NCI-H748 (cell line): ENCODE measurements around the gene IL12B.
"Not testable (repeated sequence)": the region's sequence is repeated elsewhere in the genome, so short reads cannot be mapped to it uniquely, and the experiment has no call there.

Experiments used
- DNase-seq: peaks from one replicate; lab custom pipeline; 2025; ENCODE audit not compliant: unreplicated experiment; lab: John Stamatoyannopoulos, UW

The IL12B gene

GRCh38 chr5:159333545-159333925 is 3.2 kb upstream of the IL12B start:
- DNase-seq, result no peak

DNA sequence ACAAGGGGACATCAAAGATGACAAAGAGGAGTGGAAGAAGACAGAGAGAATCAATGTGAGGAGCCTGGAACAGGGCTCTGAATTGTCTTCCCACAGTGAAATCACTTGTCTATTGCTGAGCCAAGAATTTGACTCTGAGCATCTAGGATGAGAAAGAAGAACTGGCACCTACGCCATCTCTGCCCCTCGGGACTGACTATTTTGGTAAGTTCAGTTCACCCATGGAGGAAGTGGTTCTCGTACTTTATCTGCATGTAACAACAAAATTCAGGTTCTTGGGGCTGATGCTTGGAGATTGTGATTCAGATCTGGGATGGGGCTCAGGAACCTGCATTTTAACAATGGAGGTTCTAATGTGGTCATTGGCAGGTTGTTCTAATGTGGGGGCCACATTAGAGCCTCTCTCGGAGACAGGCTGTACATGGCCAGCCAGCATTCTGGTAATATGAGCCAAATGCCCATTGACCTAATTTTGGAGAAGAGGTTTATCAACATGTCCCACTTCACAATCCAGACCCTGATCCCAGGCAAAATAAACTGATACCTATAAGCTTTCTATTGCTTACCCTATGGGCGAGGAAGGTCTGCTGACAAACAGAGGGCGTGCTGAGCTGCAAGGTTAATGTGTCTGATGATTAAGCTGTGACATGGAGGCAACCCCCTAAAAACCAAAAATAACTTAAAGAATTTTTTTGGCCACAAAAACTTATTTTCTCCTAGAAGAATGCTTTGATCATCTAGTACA is 2.7 kb upstream of the IL12B start:
- DNase-seq, result no peak

GRCh38 chr5:159331093-159331973 is 1.0 kb upstream of the IL12B start:
- peak; percentile 71 for DNase-seq

- DNase-seq, result no peak
Measured at GRCh38 chr5:159324986-159325385, 5.3 kb downstream of the IL12B start.

GRCh38 chr5:159324102-159324755 is 6.1 kb downstream of the IL12B start:
- DNase-seq, result no peak

GRCh38 chr5:159322180-159322579 is 8.1 kb downstream of the IL12B start:
- no peak for DNase-seq

- DNase-seq, result no peak
Measured at GRCh38 chr5:159319832-159320231, 10.5 kb downstream of the IL12B start.

DNA sequence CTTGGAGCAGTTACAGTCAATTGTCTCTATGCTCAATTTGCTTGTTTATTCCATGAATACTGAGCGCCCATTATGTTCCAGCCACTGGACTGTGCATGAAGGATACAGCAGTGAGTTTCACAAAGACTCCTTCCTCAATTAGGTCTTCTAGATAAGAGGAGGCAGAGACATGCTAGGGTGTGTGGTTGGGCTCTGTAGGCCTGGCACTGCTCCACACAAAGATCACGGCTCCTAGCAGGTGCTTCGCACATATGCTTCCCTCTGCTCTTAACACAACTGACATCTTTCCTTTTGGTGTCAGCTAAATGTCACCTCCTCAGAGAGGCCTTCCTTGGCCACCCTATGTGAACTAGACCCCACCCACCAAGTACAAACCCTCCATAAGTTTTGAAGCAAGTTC is 10.9 kb downstream of the IL12B start:
- no peak for DNase-seq

DNA sequence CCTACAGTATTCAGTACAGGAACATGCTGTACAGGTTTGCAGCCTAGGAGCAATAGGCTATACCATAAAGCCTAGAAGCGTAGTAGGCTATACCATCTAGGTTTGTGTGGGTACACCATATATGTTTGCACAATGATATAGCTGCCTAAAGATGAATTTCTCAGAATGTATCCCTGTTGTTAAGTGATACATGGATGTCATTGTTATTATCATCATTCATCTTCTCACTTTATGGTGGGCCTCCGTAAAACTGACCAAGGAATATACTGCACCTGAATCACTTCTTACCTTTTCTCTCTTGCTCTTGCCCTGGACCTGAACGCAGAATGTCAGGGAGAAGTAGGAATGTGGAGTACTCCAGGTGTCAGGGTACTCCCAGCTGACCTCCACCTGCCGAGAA is 11.8 kb downstream of the IL12B start:
- no peak for DNase-seq

- DNase-seq, result no peak
Measured at GRCh38 chr5:159317849-159318248, 12.4 kb downstream of the IL12B start.

GRCh38 chr5:159316519-159317383 is 13.5 kb downstream of the IL12B start:
- DNase-seq, result peak; percentile 44

DNA sequence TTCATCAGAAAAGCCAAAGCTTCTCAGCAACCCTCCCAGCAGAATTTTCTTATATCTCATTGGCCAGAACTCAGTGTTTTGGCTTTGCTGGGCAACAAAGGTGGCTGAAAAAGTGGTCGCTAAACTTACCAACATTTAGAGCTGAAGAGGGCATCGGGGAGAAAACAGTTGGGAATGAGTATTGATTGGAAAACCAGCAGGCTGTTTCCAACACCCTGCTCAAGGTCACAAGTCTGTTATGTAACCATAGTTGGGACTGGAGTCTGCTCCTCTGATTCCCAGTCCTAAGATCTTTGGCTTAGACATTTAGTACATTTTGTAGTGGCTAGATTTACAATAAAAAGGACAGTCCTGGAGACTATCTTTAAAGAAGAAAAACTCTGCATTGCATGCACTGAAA is 17.1 kb downstream of the IL12B start:
- DNase-seq, result no peak

- DNase-seq, result no peak
Measured at GRCh38 chr5:159311063-159311462, 19.2 kb downstream of the IL12B start.

DNA sequence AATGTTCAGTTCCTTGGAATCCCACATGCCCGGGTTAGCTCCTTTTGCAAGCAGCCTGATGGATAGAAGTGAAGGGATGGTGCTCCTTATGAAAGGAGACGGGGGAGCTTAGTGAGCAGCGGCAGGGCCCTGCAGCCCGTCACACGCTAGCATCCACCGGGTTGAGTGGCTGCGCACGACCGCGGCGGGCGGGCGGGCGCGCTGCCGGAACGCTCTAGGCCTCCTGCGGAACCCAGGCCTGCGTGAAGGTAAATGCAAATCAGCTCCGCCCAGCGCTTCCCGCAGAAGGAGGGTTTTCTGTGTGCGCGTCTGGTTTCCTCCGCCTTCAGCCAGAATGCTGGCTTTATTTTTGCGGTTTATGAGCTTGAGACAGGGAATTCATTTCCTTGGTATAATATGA is 19.8 kb downstream of the IL12B start:
- DNase-seq, result peak; percentile 77

DNA sequence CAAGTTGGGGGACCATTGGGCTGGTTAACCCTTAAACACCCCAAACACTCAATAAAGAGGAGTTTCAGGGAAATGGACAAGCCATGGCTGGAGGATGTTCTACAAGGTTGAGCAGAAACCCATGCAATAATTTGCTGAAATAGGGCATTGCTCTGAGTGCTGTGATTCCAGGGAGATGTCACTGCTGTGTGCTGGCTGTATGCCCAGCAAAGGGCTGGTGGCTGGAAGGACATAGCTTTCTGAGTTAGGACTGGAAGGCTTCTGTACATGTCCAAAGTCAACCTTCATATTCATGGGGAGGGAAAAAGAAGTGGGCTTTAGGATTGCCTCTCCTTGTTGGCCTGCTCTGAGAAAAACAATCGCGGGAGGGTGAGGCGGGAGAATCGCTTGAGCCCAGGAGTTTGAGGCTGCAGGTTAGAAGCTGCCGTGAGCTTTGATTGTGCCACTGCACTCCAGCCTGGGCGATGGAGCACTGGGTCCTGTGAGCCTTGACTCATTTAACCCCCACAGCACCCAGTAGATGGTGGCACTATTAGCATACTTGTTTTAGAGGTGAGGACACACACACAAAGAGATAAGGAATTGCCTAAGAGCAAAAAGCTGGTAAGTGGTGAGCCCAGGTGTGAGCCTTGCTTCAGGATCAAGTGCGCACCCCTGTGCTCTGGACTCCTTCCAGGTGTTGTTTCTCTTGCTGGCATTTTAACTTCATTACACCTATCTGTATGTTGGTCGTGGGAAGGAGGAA is 20.4 kb downstream of the IL12B start:
- no peak for DNase-seq

DNA sequence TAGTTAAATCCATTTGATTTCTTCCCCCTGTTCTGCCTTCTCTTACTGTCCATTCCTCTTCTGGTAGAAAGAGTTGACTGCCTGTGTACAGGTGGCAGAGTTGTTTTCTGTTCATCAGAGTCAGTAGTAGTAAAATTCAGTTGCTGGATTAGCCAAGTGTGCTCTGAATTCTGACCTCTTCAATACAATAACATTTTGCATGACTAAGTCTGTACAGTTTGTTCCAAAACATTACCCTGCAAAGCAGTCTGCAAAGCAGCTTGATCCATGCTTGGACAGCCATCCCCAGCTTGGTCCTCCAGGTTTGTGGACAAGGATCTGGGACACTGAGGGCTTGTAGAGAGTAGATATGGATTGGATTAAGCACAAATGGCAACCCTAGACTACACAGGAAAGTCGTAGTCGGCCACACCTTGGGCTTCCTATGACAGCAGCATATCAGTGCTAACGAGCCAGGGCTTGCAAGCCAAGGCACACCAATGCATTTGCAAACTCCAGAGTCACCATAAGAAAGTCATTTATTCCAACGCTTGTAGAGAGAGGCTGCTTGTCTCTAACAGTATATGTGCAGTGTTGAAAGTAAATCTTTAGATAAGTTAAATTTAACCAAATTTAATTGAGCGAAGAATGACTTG is 25.2 kb downstream of the IL12B start:
- DNase-seq, result no peak

DNA sequence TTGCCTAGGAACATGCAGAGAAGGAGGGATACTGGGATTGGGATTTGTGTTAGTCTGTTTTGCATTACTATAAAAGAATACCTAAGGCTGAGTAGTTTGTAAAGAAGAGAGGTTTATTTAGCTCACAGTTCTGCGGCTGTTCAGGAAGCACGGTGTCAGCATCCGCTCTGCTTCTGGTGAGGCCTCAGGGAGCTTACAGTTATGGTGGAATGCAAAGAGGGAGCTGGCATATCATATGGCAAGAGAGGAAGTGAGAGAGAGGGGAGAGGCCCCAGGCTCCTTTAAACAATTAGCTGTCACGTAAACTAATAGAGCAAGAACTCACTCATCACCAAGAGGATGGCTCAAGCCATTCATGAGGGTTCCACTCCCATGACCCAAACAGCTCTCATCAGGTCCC is 27.0 kb downstream of the IL12B start:
- no peak for DNase-seq

DNA sequence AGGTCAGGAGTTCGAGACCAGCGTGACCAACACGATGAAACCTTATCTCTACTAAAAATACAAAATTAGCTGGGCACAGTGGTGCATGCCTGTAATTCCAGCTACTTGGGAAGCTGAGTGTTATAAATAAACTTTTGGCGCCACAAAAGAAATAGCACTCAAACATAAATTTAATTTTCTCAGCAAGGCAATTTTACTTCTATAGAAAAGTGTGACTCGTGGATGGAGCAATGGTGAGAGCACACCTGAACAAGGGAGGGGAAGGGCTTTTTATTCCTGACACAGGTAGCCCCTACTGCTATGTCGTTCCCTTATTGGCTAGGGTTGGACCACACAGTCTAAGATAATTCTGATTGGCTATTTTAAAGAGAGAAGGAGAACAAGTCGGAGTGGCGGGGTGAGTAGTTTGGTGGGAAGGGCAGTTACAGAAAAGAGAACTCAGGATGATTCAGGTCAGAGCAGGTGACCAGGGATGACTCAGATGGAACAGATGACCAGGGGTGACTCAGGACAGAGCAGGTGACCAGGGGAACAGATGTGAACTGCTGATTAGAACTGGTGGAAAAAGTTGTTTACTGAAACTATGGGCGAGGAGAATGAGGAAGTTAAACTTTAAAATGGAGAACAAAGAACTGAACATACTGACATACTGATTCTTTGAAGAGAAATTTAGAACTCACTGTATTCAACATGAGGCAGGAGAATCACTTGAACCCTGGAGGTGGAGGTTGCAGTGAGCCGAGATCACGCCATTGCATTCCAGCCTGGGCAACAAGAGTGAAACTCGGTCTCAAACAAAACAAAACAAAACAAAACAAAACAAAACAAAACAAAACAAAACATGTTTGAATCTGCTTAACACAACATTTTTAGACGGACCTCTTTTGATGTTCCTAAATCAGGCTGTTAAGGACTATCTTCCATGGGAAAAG is 28.1 kb downstream of the IL12B start:
- DNase-seq, result not testable (repeated sequence)

- no peak for DNase-seq
Measured at GRCh38 chr5:159301466-159301865, 28.8 kb downstream of the IL12B start.
